HEK293T (cell line): ENCODE results near the gene MACROD2.

ENCODE experiments used
- CTCF ChIA-PET: fragments of 350-600 bp; formaldehyde crosslinking; extraction: SDS; loops from one replicate; lab custom pipeline; 2021; ENCODE audit warnings: antibody characterized with exemption, inconsistent platforms; lab: Yijun Ruan, JAX
- POLR2A ChIA-PET: fragments of 350-600 bp; formaldehyde crosslinking; extraction: SDS; loops from one replicate; lab custom pipeline; 2020; ENCODE audit warnings: antibody characterized with exemption, inconsistent platforms; lab: Yijun Ruan, JAX
- DNase-seq: peaks from one replicate; pipeline ENCODE4 v3.0.0; 2012; ENCODE audit warnings: mixed read lengths; ENCODE audit errors: extremely low spot score
- ARNT ChIP-seq: fragments of 450-650 bp; IDR thresholded peaks from 2 replicates; pipeline ENCODE4 v1.6.1; 2017; ENCODE audit warnings: mild to moderate bottlenecking
- BHLHE40 ChIP-seq: fragments of 450-650 bp; IDR thresholded peaks from 2 replicates; pipeline ENCODE4 v1.6.1; 2016; ENCODE audit warnings: mild to moderate bottlenecking, moderate library complexity, borderline replicate concordance
- CTBP1 ChIP-seq: fragments of 450-650 bp; IDR thresholded peaks from 2 replicates; pipeline ENCODE4 v1.6.1; 2016; ENCODE audit warnings: borderline replicate concordance
- ELF4 ChIP-seq: fragments of 450-650 bp; IDR thresholded peaks from 2 replicates; pipeline ENCODE4 v1.6.1; 2017; ENCODE audit warnings: antibody characterized with exemption
- FOXA1 ChIP-seq: fragments of 450-650 bp; IDR thresholded peaks from 2 replicates; pipeline ENCODE4 v1.6.1; 2016; ENCODE audit warnings: mild to moderate bottlenecking
- FOXK2 ChIP-seq: fragments of 450-650 bp; IDR thresholded peaks from 2 replicates; pipeline ENCODE4 v1.6.1; 2016; ENCODE audit warnings: mild to moderate bottlenecking
- FOXM1 ChIP-seq: fragments of 450-650 bp; IDR thresholded peaks from 2 replicates; pipeline ENCODE4 v1.6.1; 2017; ENCODE audit warnings: mild to moderate bottlenecking, borderline replicate concordance
- HDGF ChIP-seq: fragments of 450-650 bp; IDR thresholded peaks from 2 replicates; pipeline ENCODE4 v1.6.1; 2017; ENCODE audit warnings: antibody characterized with exemption, borderline replicate concordance
- L3MBTL2 ChIP-seq: fragments of 450-650 bp; conservative IDR thresholded peaks from 2 replicates; pipeline ENCODE4 v1.6.1; 2016; ENCODE audit warnings: mild to moderate bottlenecking
- LEF1 ChIP-seq: fragments of 450-650 bp; IDR thresholded peaks from 2 replicates; pipeline ENCODE4 v1.6.1; 2017; ENCODE audit warnings: mild to moderate bottlenecking, borderline replicate concordance
- NFRKB ChIP-seq: fragments of 450-650 bp; IDR thresholded peaks from 2 replicates; pipeline ENCODE4 v1.6.1; 2016; ENCODE audit warnings: mild to moderate bottlenecking, moderate library complexity
- PKNOX1 ChIP-seq: fragments of 450-650 bp; IDR thresholded peaks from 2 replicates; pipeline ENCODE4 v1.6.1; 2016
- SP1 ChIP-seq: fragments of 450-650 bp; IDR thresholded peaks from 2 replicates; pipeline ENCODE4 v1.6.1; 2017
- SUZ12 ChIP-seq: fragments of 450-650 bp; IDR thresholded peaks from 2 replicates; pipeline ENCODE4 v1.6.1; 2016; ENCODE audit warnings: mild to moderate bottlenecking
- TARDBP ChIP-seq: fragments of 450-650 bp; IDR thresholded peaks from 2 replicates; pipeline ENCODE4 v1.6.1; 2016
- ZNF384 ChIP-seq: fragments of 450-650 bp; IDR thresholded peaks from 2 replicates; pipeline ENCODE4 v1.6.1; 2016

The MACROD2 gene

GRCh38 chr20:16018881-16019280, 2023.6 kb downstream of the MACROD2 start:
- no peak for DNase-seq
- no peak for TF ChIP-seq ZNF384
- no peak for TF ChIP-seq SUZ12
- TF ChIP-seq L3MBTL2, result no peak
- TF ChIP-seq LEF1, result no peak
- no peak for TF ChIP-seq BHLHE40
- no peak for TF ChIP-seq PKNOX1
- TF ChIP-seq NFRKB, result no peak
- TF ChIP-seq ELF4, result no peak
- no peak for TF ChIP-seq ARNT
- no peak for TF ChIP-seq HDGF
- no peak for TF ChIP-seq FOXA1
- TF ChIP-seq FOXK2, result no peak
- TF ChIP-seq CTBP1, result no peak
- no peak for TF ChIP-seq FOXM1
- POLR2A ChIA-PET, result no interaction called here
- CTCF ChIA-PET, result no interaction called here

GRCh38 chr20:16020971-16021370, 2025.7 kb downstream of the MACROD2 start:
- DNase-seq, result no peak
- TF ChIP-seq PKNOX1 (no peak), SUZ12 (no peak), NFRKB (no peak), SP1 (no peak), FOXA1 (no peak), ZNF384 (no peak), TARDBP (no peak), HDGF (no peak), FOXK2 (no peak), CTBP1 (no peak), BHLHE40 (no peak), ARNT (no peak), FOXM1 (no peak), ELF4 (no peak), L3MBTL2 (no peak), LEF1 (no peak)
- POLR2A ChIA-PET, result no interaction called here

GRCh38 chr20:16025084-16025483, 2029.8 kb downstream of the MACROD2 start:
- CTCF ChIA-PET, result no interaction called here
- TF ChIP-seq ELF4, result no peak
- no peak for TF ChIP-seq PKNOX1
- no peak for TF ChIP-seq SP1
- no peak for TF ChIP-seq TARDBP
- no peak for TF ChIP-seq SUZ12
- TF ChIP-seq CTBP1, result no peak
- no peak for TF ChIP-seq ARNT
- TF ChIP-seq L3MBTL2, result no peak
- TF ChIP-seq FOXK2, result no peak
- no peak for TF ChIP-seq ZNF384
- no peak for TF ChIP-seq NFRKB
- TF ChIP-seq BHLHE40, result no peak
- TF ChIP-seq LEF1, result no peak
- POLR2A ChIA-PET, result no interaction called here
- DNase-seq, result no peak

More at GRCh38 chr20:16020971-16021370, 2025.7 kb downstream of the MACROD2 start:
- CTCF ChIA-PET, result no interaction called here

GRCh38 chr20:16027686-16028085, 2032.4 kb downstream of the MACROD2 start:
- CTCF ChIA-PET, result no interaction called here
- no peak for TF ChIP-seq L3MBTL2
- no peak for TF ChIP-seq FOXA1
- TF ChIP-seq ELF4, result no peak
- no peak for TF ChIP-seq LEF1
- no peak for TF ChIP-seq FOXK2
- no peak for TF ChIP-seq NFRKB
- TF ChIP-seq FOXM1, result no peak
- TF ChIP-seq ARNT, result no peak
- TF ChIP-seq SP1, result no peak
- no peak for TF ChIP-seq HDGF
- no peak for TF ChIP-seq ZNF384
- TF ChIP-seq CTBP1, result no peak
- TF ChIP-seq BHLHE40, result no peak
- TF ChIP-seq TARDBP, result no peak
- POLR2A ChIA-PET, result no interaction called here
- no peak for DNase-seq

- no peak for DNase-seq
- no peak for TF ChIP-seq FOXK2
- TF ChIP-seq SP1, result no peak
- no peak for TF ChIP-seq FOXA1
- TF ChIP-seq FOXM1, result no peak
- TF ChIP-seq ZNF384, result no peak
- no peak for TF ChIP-seq NFRKB
- no peak for TF ChIP-seq CTBP1
- no peak for TF ChIP-seq L3MBTL2
- no peak for TF ChIP-seq HDGF
- TF ChIP-seq SUZ12, result no peak
- TF ChIP-seq PKNOX1, result no peak
- no peak for TF ChIP-seq BHLHE40
- TF ChIP-seq ARNT, result no peak
- no peak for TF ChIP-seq TARDBP
- TF ChIP-seq LEF1, result no peak
- no peak for TF ChIP-seq ELF4
- ChIA-PET CTCF (no interaction called here), POLR2A (no interaction called here)
Observed at GRCh38 chr20:16028923-16029322, 2033.6 kb downstream of the MACROD2 start.
